Smooth muscle cell (in vitro differentiated cells): ENCODE data around the gene SLC39A5. TPM values are rescaled to one million over a fixed set of nuclear protein-coding genes. Genes with fewer than 3 reads are reported as not detected.

Source experiments
- DNase-seq: peaks from one replicate; lab custom pipeline; 2025; ENCODE audit not compliant: unreplicated experiment; lab: John Stamatoyannopoulos, UW
- H2AFZ ChIP-seq: fragments of 200-600 bp; sonication (generic); 2 replicates; pipeline ENCODE4 v1.6.0; 2016; ENCODE audit warnings: antibody characterized with exemption, low read depth, mild to moderate bottlenecking
- H3F3A ChIP-seq: fragments of 200-600 bp; sonication (generic); 2 replicates; pipeline ENCODE4 v1.6.0; 2017; ENCODE audit warnings: antibody characterized with exemption, low read depth
- H3K27ac ChIP-seq: fragments of 200-600 bp; sonication (generic); 2 replicates; pipeline ENCODE4 v1.5.1; 2016; ENCODE audit warnings: low read depth, mild to moderate bottlenecking
- H3K27me3 ChIP-seq: fragments of 200-600 bp; sonication (generic); 2 replicates; pipeline ENCODE4 v1.6.1; 2016; ENCODE audit warnings: low read depth, mild to moderate bottlenecking
- H3K36me3 ChIP-seq: fragments of 200-600 bp; sonication (generic); 2 replicates; pipeline ENCODE4 v1.5.1; 2016; ENCODE audit warnings: low read depth
- H3K4me1 ChIP-seq: fragments of 200-600 bp; sonication (generic); 2 replicates; pipeline ENCODE4 v1.5.1; 2016; ENCODE audit warnings: low read depth
- H3K4me2 ChIP-seq: fragments of 200-600 bp; sonication (generic); 2 replicates; pipeline ENCODE4 v1.6.0; 2016; ENCODE audit warnings: mild to moderate bottlenecking
- H3K4me3 ChIP-seq: fragments of 200-600 bp; sonication (generic); 2 replicates; pipeline ENCODE4 v1.5.1; 2016; ENCODE audit warnings: mild to moderate bottlenecking
- H3K79me2 ChIP-seq: fragments of 200-600 bp; sonication (generic); 2 replicates; pipeline ENCODE4 v1.6.0; 2016; ENCODE audit warnings: low read depth, mild to moderate bottlenecking
- H3K9ac ChIP-seq: fragments of 200-600 bp; sonication (generic); 2 replicates; pipeline ENCODE4 v1.6.0; 2016; ENCODE audit warnings: low read depth
- H3K9me3 ChIP-seq: fragments of 200-600 bp; sonication (generic); replicated peaks from 2 replicates; pipeline ENCODE4 v1.5.1; 2016; ENCODE audit warnings: low read depth
- H4K20me1 ChIP-seq: fragments of 200-600 bp; sonication (generic); 2 replicates; pipeline ENCODE4 v1.6.0; 2016; ENCODE audit warnings: low read depth
- WGBS: methylation state at CpG from one replicate; pipeline ENCODE4 v1.1.7; 2016; ENCODE audit warnings: low lambda C conversion rate; 5-methylcytosine and 5-hydroxymethylcytosine counted together
- polyA plus RNA-seq: library from polyadenylated mRNA; unstranded; fragments of >200 nt; fragmentation: Nextera tagmentation; extraction: Ambion mirVana; gene quantifications from 2 replicates; pipeline ENCODE4 v1.2.1, GENCODE V29; 2016
- total RNA-seq: library from RNA; depleted of rRNA; stranded (reverse); fragments of >200 nt; gene quantifications from 2 replicates; pipeline ENCODE4 v1.2.3, GENCODE V29; 2014
- TF ChIP-seq, protein P1 (sequence below): fragments of 200-600 bp; sonication (generic); IDR thresholded peaks from 2 replicates; pipeline ENCODE4 v1.5.1; 2017; ENCODE audit warnings: borderline replicate concordance, mild to moderate bottlenecking, antibody characterized with exemption; ENCODE audit not compliant: insufficient read depth, poor library complexity, severe bottlenecking

Gene SLC39A5
- total and polyA plus RNA-seq, 2 experiments from 2014 or later: 0.36 TPM; not detected in 1

DNA sequence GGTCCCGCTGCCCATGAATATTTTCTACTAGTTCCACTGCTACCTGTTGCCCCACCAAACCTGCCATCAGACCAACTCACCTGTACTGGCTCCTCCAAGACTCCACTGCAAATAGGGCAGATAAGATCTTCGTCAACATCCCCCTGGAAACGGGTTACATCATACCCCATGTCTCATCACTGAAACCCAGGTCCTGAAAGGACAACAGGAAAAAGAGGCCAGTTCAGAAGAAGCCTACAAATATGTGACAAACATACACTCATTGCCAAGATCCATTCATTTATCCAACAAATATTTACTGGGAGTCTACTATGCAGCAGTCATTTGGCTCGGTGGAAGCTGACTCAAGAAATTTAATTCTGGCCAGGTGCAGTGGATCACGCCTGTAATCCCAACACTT, 16.0 kb upstream of the SLC39A5 start:
- Histone ChIP-seq H3K4me2 (no peak overlapping the region), H3K27ac (no peak overlapping the region), H3K36me3 (peaks cover 14% of the 10 kb centered on the region), H3K4me3 (no peak overlapping the region), H4K20me1 (peaks cover 11% of the 10 kb centered on the region), H3K27me3 (no peaks in the 10 kb centered on the region), H3K9me3 (no peaks in the 10 kb centered on the region), H2AFZ (no peak overlapping the region), H3K79me2 (peaks cover 34% of the 10 kb centered on the region), H3K4me1 (no peaks in the 10 kb centered on the region), H3K9ac (no peak overlapping the region), H3F3A (peaks cover 4% of the 10 kb centered on the region)
- DNase-seq: no peak
- 94% methylated on average over 5 of the region's 5 CpGs for WGBS
- TF ChIP-seq, protein P1, sequence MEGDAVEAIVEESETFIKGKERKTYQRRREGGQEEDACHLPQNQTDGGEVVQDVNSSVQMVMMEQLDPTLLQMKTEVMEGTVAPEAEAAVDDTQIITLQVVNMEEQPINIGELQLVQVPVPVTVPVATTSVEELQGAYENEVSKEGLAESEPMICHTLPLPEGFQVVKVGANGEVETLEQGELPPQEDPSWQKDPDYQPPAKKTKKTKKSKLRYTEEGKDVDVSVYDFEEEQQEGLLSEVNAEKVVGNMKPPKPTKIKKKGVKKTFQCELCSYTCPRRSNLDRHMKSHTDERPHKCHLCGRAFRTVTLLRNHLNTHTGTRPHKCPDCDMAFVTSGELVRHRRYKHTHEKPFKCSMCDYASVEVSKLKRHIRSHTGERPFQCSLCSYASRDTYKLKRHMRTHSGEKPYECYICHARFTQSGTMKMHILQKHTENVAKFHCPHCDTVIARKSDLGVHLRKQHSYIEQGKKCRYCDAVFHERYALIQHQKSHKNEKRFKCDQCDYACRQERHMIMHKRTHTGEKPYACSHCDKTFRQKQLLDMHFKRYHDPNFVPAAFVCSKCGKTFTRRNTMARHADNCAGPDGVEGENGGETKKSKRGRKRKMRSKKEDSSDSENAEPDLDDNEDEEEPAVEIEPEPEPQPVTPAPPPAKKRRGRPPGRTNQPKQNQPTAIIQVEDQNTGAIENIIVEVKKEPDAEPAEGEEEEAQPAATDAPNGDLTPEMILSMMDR: no peak

DNA sequence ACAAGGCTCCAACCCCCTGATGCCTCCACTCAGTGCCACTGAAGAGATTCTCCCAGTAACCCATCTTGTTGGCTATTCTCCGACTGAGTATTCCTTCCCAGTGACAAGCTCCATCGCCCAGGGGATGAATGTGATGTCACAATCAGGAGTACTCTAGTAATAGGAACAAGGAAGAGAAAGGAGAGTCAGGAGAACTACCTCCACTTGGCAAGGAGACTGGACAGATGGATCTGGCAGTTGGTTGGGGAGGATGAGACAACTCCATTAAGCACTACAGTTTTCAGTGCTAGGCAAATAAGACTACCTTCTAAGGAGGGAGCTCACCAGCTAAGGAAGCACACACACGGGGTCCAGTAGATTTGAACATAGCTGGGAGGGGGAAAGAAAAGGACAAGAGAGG, 13.4 kb upstream of the SLC39A5 start:
- no peak for DNase-seq
- H3K27ac ChIP-seq: no peak overlapping the region
- no peak overlapping the region for H3K9ac ChIP-seq
- H3K4me1 ChIP-seq: peaks cover 6% of the 10 kb centered on the region
- H3K36me3 ChIP-seq: peaks cover 12% of the 10 kb centered on the region
- H3K27me3 ChIP-seq: no peaks in the 10 kb centered on the region
- WGBS: 95% methylated on average over 3 of the region's 3 CpGs
- H3K9me3 ChIP-seq: no peaks in the 10 kb centered on the region
- H3K4me2 ChIP-seq: no peak overlapping the region
- peaks cover 9% of the 10 kb centered on the region for H3F3A ChIP-seq
- peaks cover 11% of the 10 kb centered on the region for H4K20me1 ChIP-seq
- no peak overlapping the region for H2AFZ ChIP-seq
- peaks cover 51% of the 10 kb centered on the region for H3K79me2 ChIP-seq
- H3K4me3 ChIP-seq: no peak overlapping the region
- TF ChIP-seq, protein P1: no peak

DNA sequence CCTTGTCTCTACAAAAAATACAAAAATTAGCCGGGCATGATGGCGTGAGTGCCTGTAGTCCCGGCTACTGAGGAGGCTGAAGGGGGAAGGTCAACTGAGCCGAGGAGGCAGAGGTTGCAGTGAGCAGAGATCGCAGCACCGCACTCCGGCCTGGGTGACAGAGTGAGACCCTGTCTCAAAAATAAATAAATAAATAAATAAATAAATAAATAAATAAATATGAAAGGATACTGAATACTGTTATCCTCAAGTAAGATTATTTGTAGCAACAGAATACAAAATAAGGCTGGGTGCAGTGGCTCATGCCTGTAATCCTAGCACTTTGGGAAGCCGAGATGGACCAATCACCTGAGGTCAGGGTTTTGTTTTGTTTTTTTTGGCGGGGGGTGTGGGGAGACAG, 10.0 kb upstream of the SLC39A5 start:
- no peaks in the 10 kb centered on the region for H3K9me3 ChIP-seq
- no peak overlapping the region for H2AFZ ChIP-seq
- DNase-seq: no peak
- H3K4me1 ChIP-seq: peaks cover 16% of the 10 kb centered on the region
- H3K27me3 ChIP-seq: no peaks in the 10 kb centered on the region
- peaks cover 45% of the 10 kb centered on the region for H3K79me2 ChIP-seq
- H4K20me1 ChIP-seq: peaks cover 11% of the 10 kb centered on the region
- H3K9ac ChIP-seq: no peak overlapping the region
- peak overlapping the region; percentile 98 for H3K27ac ChIP-seq
- WGBS: 98% methylated on average over 9 of the region's 9 CpGs
- H3K4me2 ChIP-seq: peak overlapping the region; percentile 87
- H3K36me3 ChIP-seq: no peaks in the 10 kb centered on the region
- H3F3A ChIP-seq: peaks cover 15% of the 10 kb centered on the region
- TF ChIP-seq, protein P1: no peak
- no peak overlapping the region for H3K4me3 ChIP-seq

DNA sequence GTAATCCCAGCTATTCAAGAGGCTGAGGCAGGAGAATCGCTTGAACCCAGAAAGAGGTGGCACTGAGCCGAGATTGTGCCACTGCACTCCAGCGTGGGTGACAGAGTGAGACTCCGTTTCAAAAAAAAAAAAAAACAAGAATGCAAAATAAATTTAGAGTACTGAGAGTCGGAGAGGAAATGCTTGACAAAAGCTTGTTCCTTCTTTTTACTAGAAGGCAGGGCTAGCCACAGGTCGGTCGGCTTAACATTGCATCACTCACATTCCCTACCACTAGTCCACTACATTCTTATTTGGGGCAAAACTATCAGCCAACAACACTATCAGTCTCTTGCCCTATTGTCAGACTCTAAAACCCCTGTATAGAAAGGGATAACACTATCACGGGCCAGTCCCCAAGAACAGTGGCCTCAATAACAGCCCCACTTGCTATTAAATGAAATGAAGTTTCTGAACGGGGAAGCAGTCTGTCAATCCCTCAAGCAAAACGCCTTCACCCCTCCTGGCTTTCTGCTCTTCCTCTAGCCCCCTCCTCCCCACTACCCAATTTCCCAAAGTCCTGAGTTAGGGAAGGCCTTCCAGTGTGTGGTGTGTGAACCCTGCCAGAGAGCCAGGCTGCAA, 9.1 kb upstream of the SLC39A5 start:
- WGBS: 28% methylated on average over 10 of the region's 10 CpGs
- no peak for DNase-seq
- no peaks in the 10 kb centered on the region for H3K9me3 ChIP-seq

More for the DNA sequence above, 9.1 kb upstream of the SLC39A5 start:
- no peaks in the 10 kb centered on the region for H3K27me3 ChIP-seq
- peaks cover 18% of the 10 kb centered on the region for H3K4me1 ChIP-seq
- peak overlapping the region; percentile 98 for H3K27ac ChIP-seq
- peaks cover 11% of the 10 kb centered on the region for H4K20me1 ChIP-seq
- H3F3A ChIP-seq: peaks cover 15% of the 10 kb centered on the region
- H3K4me2 ChIP-seq: peak overlapping the region; percentile 87
- H3K79me2 ChIP-seq: peaks cover 45% of the 10 kb centered on the region
- H3K36me3 ChIP-seq: no peaks in the 10 kb centered on the region
- peak overlapping the region; percentile 73 for H3K4me3 ChIP-seq
- H2AFZ ChIP-seq: peak overlapping the region; percentile 20
- TF ChIP-seq, protein P1: no peak
- peak overlapping the region; percentile 88 for H3K9ac ChIP-seq
